Muscle of leg (tissue), 11 donors: ENCODE results near the gene ENTPD7. TPM values are rescaled to one million over a fixed set of nuclear protein-coding genes. Genes with fewer than 3 reads are reported as not detected.

Experiments
- DNase-seq: peaks from one replicate; pipeline ENCODE4 v3.0.0; 2013
- H3K27ac ChIP-seq: one replicate; pipeline ENCODE4 v1.5.1; 2013; ENCODE audit warnings: mild to moderate bottlenecking, low read length, control low read depth
- H3K27me3 ChIP-seq: one replicate; pipeline ENCODE4 v1.6.1; 2013; ENCODE audit warnings: low read length; ENCODE audit not compliant: control insufficient read depth, insufficient read depth
- H3K36me3 ChIP-seq: one replicate; pipeline ENCODE4 v1.6.1; 2013; ENCODE audit warnings: low read length; ENCODE audit not compliant: control insufficient read depth, insufficient read depth
- H3K4me1 ChIP-seq: one replicate; pipeline ENCODE4 v1.6.1; 2013; ENCODE audit warnings: low read length; ENCODE audit not compliant: control insufficient read depth, insufficient read depth
- H3K4me3 ChIP-seq: one replicate; pipeline ENCODE4 v1.5.1; 2013; ENCODE audit warnings: low read length, control low read depth
- H3K9me3 ChIP-seq: replicated peaks from 2 replicates; pipeline ENCODE4 v1.6.1; 2013; ENCODE audit warnings: low read depth, low read length; ENCODE audit not compliant: control insufficient read depth
- WGBS: methylation state at CpG from one replicate; pipeline ENCODE4 v1.1.5; 2013; ENCODE audit warnings: missing lambda C conversion rate; ENCODE audit not compliant: insufficient coverage; 5-methylcytosine and 5-hydroxymethylcytosine counted together
- polyA plus RNA-seq, 8 donors: library from polyadenylated mRNA; unstranded; fragments of 120-200 nt; gene quantifications; one replicate each; pipeline versions ENCODE4 v1.2.1 to v1.2.3, GENCODE V29; 2013; ENCODE audit warnings: inconsistent platforms in 1 of 8, low replicate concordance in 1 of 8; ENCODE audit not compliant: insufficient read length in 8 of 8, insufficient read depth in 1 of 8
- total RNA-seq: library from RNA; stranded (reverse); fragments of 120-200 nt; gene quantifications from one replicate; pipeline ENCODE4 v1.2.4, GENCODE V29; 2013

The ENTPD7 gene
- total and polyA plus RNA-seq, 9 donors, result 3.4 to 4.9 (median 4.3) TPM

- DNase-seq, result no peak
- no peak overlapping the region for H3K4me3 ChIP-seq
- no peak overlapping the region for H3K27ac ChIP-seq
- H3K27me3 ChIP-seq, result no peaks in the 10 kb centered on the region
- peaks cover 7% of the 10 kb centered on the region for H3K36me3 ChIP-seq
- H3K4me1 ChIP-seq, result peaks cover 2% of the 10 kb centered on the region
- no CpG with 5 or more reads among the region's 1 CpG for WGBS
- H3K9me3 ChIP-seq, result no peaks in the 10 kb centered on the region
These were observed 23.4 kb downstream of the ENTPD7 start for GRCh38 chr10:99682752-99683151.

- peak; percentile 40 for DNase-seq
- Histone ChIP-seq H3K27ac (no peak overlapping the region), H3K4me1 (peaks cover 2% of the 10 kb centered on the region), H3K4me3 (no peak overlapping the region), H3K36me3 (no peaks in the 10 kb centered on the region), H3K9me3 (no peaks in the 10 kb centered on the region), H3K27me3 (no peaks in the 10 kb centered on the region)
- 100% methylated on average over 1 of the region's 2 CpGs for WGBS
These were observed 26.3 kb downstream of the ENTPD7 start for GRCh38 chr10:99685597-99685967.

GRCh38 chr10:99689461-99689860, 30.2 kb downstream of the ENTPD7 start:
- no peaks in the 10 kb centered on the region for H3K9me3 ChIP-seq
- H3K27me3 ChIP-seq, result no peaks in the 10 kb centered on the region
- DNase-seq, result no peak
- H3K4me3 ChIP-seq, result no peak overlapping the region
- no CpG with 5 or more reads among the region's 1 CpG for WGBS
- H3K36me3 ChIP-seq, result peaks cover 6% of the 10 kb centered on the region
- no peaks in the 10 kb centered on the region for H3K4me1 ChIP-seq
- H3K27ac ChIP-seq, result no peak overlapping the region

DNA sequence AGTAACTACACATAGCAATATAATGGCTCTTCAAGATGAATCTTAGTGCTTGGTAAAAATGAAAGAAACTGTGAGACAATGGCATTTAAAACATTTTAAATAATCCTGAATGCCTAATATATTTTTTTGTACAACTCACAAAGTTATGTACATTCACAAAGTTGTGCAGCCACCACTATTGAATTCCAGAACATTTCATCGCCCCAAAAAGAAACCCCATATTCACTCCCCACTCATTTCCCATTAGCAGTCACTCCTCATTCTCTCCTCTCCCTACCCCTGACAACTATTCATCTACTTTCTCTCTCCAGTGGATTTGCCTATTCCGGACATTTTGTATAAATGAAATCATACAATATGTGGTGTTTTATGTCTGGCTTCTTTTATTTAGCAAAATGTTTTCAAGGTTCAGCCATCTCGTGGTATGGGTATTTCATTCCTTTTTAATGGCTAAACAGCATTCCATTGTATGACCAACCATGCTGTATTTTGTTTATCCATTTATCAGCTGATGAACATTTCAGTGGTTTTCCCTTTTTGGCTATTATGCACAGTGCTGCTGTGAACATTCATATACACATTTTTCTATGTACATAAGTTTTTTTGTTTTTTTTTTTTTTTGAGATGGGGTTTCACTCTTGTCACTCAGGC, 34.7 kb downstream of the ENTPD7 start:
- H3K27ac ChIP-seq, result no peak overlapping the region
- peaks cover 11% of the 10 kb centered on the region for H3K36me3 ChIP-seq
- H3K27me3 ChIP-seq, result no peaks in the 10 kb centered on the region
- no peak for DNase-seq
- H3K4me1 ChIP-seq, result no peaks in the 10 kb centered on the region
- H3K4me3 ChIP-seq, result no peak overlapping the region
- 100% methylated on average over 1 of the region's 3 CpGs for WGBS
- H3K9me3 ChIP-seq, result no peaks in the 10 kb centered on the region

GRCh38 chr10:99695761-99696160, 36.5 kb downstream of the ENTPD7 start:
- peaks cover 11% of the 10 kb centered on the region for H3K36me3 ChIP-seq
- no peaks in the 10 kb centered on the region for H3K27me3 ChIP-seq
- no peaks in the 10 kb centered on the region for H3K9me3 ChIP-seq
- no peak overlapping the region for H3K27ac ChIP-seq
- no peaks in the 10 kb centered on the region for H3K4me1 ChIP-seq
- no peak overlapping the region for H3K4me3 ChIP-seq
- WGBS, result no CpG with 5 or more reads among the region's 6 CpGs
- DNase-seq, result no peak

- DNase-seq, result no peak
- Histone ChIP-seq H3K4me1 (no peaks in the 10 kb centered on the region), H3K9me3 (no peaks in the 10 kb centered on the region), H3K36me3 (peaks cover 6% of the 10 kb centered on the region), H3K4me3 (no peak overlapping the region), H3K27me3 (no peaks in the 10 kb centered on the region), H3K27ac (no peak overlapping the region)
- 96% methylated on average over 3 of the region's 8 CpGs for WGBS
These were observed 39.3 kb downstream of the ENTPD7 start for GRCh38 chr10:99698504-99699080.

- Histone ChIP-seq H3K9me3 (no peaks in the 10 kb centered on the region), H3K27me3 (no peaks in the 10 kb centered on the region), H3K4me1 (no peaks in the 10 kb centered on the region), H3K36me3 (peaks cover 7% of the 10 kb centered on the region), H3K4me3 (no peak overlapping the region), H3K27ac (no peak overlapping the region)
- DNase-seq, result no peak
- WGBS, result 80% methylated on average over 1 of the region's 4 CpGs
These were observed 41.3 kb downstream of the ENTPD7 start for GRCh38 chr10:99700649-99701048.

DNA sequence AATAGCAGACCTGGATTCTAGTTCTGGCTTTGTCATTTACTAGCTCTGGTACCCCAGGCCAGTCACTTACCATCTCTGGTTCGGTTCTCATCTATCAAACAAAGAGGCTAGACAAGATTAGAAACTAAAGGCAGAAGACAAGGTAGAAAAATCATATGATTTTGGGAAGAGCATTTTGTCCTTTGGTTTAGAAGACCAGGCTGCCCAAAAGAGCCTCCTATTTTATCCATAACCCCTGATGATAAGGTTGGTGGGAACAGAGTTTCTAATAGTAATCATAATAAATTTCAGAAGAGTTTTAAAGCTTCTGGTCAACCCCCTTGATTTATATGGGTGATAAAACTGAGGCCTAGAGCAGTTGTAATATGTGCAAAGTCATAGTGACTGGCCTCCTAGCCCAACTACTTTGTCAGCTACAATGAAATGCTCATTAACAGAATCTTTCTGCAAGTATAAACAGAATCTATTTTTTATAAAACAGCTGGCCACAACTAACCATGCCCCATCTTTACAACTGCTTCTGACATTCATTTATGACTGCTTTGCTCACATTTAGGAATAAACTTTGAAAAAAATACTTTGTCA, 49.2 kb downstream of the ENTPD7 start:
- H3K36me3 ChIP-seq, result peaks cover 11% of the 10 kb centered on the region
- no peaks in the 10 kb centered on the region for H3K27me3 ChIP-seq
- no peaks in the 10 kb centered on the region for H3K4me1 ChIP-seq
- H3K9me3 ChIP-seq, result no peaks in the 10 kb centered on the region
- no peak overlapping the region for H3K27ac ChIP-seq
- no CpG with 5 or more reads among the region's 1 CpG for WGBS
- no peak overlapping the region for H3K4me3 ChIP-seq
- no peak for DNase-seq

- Histone ChIP-seq H3K27ac (no peak overlapping the region), H3K9me3 (no peaks in the 10 kb centered on the region)
These were observed 50.3 kb downstream of the ENTPD7 start for GRCh38 chr10:99709480-99710229.

GRCh38 chr10:99711129-99711719, 51.9 kb downstream of the ENTPD7 start:
- H3K4me1 ChIP-seq, result no peaks in the 10 kb centered on the region
- peak; percentile 58 for DNase-seq
- no peak overlapping the region for H3K4me3 ChIP-seq
- peaks cover 17% of the 10 kb centered on the region for H3K36me3 ChIP-seq
- no peak overlapping the region for H3K27ac ChIP-seq
- no peaks in the 10 kb centered on the region for H3K27me3 ChIP-seq
- no peaks in the 10 kb centered on the region for H3K9me3 ChIP-seq

More at GRCh38 chr10:99709480-99710229, 50.3 kb downstream of the ENTPD7 start:
- peaks cover 15% of the 10 kb centered on the region for H3K36me3 ChIP-seq
- DNase-seq, result no peak
- WGBS, result no CpG with 5 or more reads among the region's 4 CpGs
- H3K4me1 ChIP-seq, result no peaks in the 10 kb centered on the region
- no peaks in the 10 kb centered on the region for H3K27me3 ChIP-seq
- no peak overlapping the region for H3K4me3 ChIP-seq
